Nephron (organoid): ENCODE results near the gene LMNB1.

ENCODE experiments used
- H3K27ac Mint-ChIP-seq, 3 experiments: 2 replicates each; pipeline ENCODE4 v1.8.0; 2020; ENCODE audit warnings: mixed read lengths in 3 of 3, mild to moderate bottlenecking in 2 of 3, moderate library complexity in 1 of 3
- H3K27me3 Mint-ChIP-seq: 2 replicates; pipeline ENCODE4 v1.8.0; 2021; ENCODE audit warnings: low read depth, mild to moderate bottlenecking, moderate library complexity, mixed read lengths
- H3K36me3 Mint-ChIP-seq: 2 replicates; pipeline ENCODE4 v1.8.0; 2020; ENCODE audit warnings: low read depth, mixed read lengths
- H3K4me1 Mint-ChIP-seq: 2 replicates; pipeline ENCODE4 v1.8.0; 2020; ENCODE audit warnings: mixed read lengths
- H3K4me3 Mint-ChIP-seq, 3 experiments: 2 replicates each; pipeline ENCODE4 v1.8.0; 2020; ENCODE audit warnings: mild to moderate bottlenecking in 3 of 3, mixed read lengths in 3 of 3, moderate library complexity in 2 of 3
- H3K9me3 Mint-ChIP-seq: 2 replicates; pipeline ENCODE4 v1.8.0; 2020; ENCODE audit warnings: mixed read lengths
- TF ChIP-seq, protein P1 (sequence below), 3 experiments: fragments of 200-600 bp; sonication (generic); IDR thresholded peaks; one replicate each; pipeline ENCODE4 v1.5.0; 2021; ENCODE audit warnings: antibody characterized with exemption in 3 of 3; ENCODE audit not compliant: unreplicated experiment in 3 of 3

Gene LMNB1

DNA sequence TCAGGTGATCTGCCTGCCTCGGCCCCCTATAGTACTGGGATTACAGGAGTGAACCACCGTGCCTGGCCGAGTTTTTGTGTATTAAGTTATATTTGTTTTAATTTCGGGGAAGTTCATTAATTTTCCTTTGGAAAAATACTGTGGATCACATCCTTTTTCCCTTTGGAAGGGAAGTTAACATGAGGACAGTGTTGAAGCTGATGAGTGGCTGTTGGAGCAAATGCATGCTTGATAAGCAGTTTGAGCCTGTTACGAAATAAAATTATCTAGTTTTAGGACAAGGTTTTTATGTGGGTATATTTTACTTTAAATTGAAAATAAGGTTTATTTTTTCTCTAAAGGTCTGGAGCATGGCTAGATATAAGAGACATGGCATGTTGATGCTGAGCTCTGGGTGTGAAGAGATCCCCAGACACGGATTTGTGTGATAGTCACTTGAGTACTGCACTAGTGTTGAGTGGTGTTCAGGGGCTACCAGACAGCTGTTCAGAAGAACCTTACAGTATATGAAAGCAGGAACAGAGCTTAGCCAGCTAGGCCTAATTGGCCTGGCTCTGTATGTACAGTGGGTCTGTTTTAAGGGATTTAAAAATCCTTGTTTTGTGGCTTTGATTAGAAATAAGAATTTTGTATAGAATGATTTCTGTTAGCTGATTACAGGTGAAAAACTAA is 17.4 kb downstream of the LMNB1 start:
- H3K27me3 Mint-ChIP-seq = peaks cover 4% of the 10 kb centered on the region
- H3K4me3 Mint-ChIP-seq = no peak overlapping the region
- H3K36me3 Mint-ChIP-seq = peaks cover 21% of the 10 kb centered on the region
- TF ChIP-seq, protein P1, sequence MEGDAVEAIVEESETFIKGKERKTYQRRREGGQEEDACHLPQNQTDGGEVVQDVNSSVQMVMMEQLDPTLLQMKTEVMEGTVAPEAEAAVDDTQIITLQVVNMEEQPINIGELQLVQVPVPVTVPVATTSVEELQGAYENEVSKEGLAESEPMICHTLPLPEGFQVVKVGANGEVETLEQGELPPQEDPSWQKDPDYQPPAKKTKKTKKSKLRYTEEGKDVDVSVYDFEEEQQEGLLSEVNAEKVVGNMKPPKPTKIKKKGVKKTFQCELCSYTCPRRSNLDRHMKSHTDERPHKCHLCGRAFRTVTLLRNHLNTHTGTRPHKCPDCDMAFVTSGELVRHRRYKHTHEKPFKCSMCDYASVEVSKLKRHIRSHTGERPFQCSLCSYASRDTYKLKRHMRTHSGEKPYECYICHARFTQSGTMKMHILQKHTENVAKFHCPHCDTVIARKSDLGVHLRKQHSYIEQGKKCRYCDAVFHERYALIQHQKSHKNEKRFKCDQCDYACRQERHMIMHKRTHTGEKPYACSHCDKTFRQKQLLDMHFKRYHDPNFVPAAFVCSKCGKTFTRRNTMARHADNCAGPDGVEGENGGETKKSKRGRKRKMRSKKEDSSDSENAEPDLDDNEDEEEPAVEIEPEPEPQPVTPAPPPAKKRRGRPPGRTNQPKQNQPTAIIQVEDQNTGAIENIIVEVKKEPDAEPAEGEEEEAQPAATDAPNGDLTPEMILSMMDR (IDR thresholded peaks at IDR 0.05; ENCODE audit: unreplicated experiment in 3 of 3) = no peak
- no peaks in the 10 kb centered on the region for H3K4me1 Mint-ChIP-seq
- peak overlapping the region in 2 of 3 experiments; percentile 25 to 59 for H3K27ac Mint-ChIP-seq
- no peaks in the 10 kb centered on the region for H3K9me3 Mint-ChIP-seq

DNA sequence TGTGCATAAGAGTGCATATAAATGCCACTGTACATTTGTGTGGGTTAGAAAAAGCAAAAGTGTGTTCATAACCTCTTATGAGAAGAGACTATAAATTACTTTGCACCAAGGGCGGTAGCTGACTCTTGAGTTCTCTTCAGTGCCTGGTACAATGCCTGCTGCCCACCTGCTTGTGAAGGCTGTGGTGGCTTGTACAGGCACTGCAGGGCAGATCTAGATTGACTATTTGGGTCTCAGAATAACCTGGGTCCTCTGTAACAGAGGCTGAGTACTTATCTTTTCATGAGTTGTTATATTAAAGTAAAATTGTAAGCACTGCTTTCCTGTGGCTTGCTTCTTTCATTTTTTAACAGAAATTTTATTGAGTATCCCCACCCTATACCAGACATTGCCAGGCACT is 22.8 kb downstream of the LMNB1 start:
- no peaks in the 10 kb centered on the region for H3K4me1 Mint-ChIP-seq
- peaks cover 17% of the 10 kb centered on the region for H3K36me3 Mint-ChIP-seq
- TF ChIP-seq, protein P1 (IDR thresholded peaks at IDR 0.05; ENCODE audit: unreplicated experiment in 3 of 3) = no peak
- H3K9me3 Mint-ChIP-seq = no peaks in the 10 kb centered on the region
- H3K27ac Mint-ChIP-seq = peak overlapping the region in 1 of 3 experiments; percentile 5
- peaks cover 4% of the 10 kb centered on the region for H3K27me3 Mint-ChIP-seq
- no peak overlapping the region for H3K4me3 Mint-ChIP-seq

DNA sequence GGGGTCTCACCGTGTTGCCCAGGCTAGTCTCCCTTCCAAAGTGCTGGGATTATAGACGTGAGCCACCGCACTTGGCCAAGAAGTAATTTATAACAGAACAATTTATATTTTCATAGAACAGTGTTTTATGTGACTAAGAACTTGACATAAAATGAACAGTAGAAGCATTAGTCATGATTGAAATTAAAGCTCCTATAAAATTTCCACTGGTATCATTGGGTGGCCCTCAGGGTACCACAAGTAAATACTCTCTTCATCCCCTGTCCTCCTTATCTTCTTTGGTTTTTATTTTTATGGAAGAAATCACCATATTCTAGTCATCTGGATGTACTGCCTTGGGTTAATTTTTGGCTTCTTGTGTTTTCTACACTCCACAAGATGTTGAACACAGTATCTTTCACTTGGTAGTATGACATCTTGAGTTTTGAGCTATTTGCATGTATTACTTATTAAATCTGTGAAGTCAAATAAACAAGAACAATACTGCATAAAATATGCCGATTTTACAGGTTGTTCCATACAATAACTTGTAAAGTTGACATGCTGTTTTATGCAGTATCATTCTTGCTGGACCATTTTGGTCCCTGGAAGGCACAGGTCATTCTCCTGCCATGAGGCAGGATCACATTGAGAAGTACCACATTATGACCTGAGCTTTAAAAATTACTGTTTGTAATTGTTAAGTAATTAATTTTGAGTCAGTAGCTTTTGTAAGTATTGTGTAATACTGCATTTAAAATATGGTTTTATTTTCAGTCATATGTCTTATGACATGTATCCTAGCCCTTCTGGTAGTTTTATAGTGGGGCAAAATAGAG is 24.4 kb downstream of the LMNB1 start:
- Mint-ChIP-seq H3K27me3 (peaks cover 4% of the 10 kb centered on the region), H3K4me1 (no peaks in the 10 kb centered on the region), H3K9me3 (no peaks in the 10 kb centered on the region), H3K4me3 (no peak overlapping the region), H3K36me3 (peaks cover 27% of the 10 kb centered on the region), H3K27ac (no peak overlapping the region)
- TF ChIP-seq, protein P1 (IDR thresholded peaks at IDR 0.05; ENCODE audit: unreplicated experiment in 3 of 3) = no peak

DNA sequence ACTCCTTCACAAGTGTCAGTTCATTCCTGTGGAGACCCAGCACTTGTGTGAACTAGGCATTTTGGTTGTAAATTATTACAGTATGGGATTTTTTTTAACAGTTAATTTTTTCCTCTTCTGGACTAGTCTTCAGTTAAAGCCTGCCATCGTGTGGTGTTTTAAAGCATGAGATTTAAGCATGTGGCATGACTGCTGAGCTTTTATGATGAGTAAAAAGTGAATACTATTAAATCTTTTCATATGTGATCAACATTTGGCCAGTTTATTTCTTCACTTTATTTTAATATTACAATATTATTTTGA is 25.0 kb downstream of the LMNB1 start:
- peaks cover 31% of the 10 kb centered on the region for H3K36me3 Mint-ChIP-seq
- H3K27me3 Mint-ChIP-seq = peaks cover 4% of the 10 kb centered on the region
- H3K27ac Mint-ChIP-seq = no peak overlapping the region
- H3K4me1 Mint-ChIP-seq = no peaks in the 10 kb centered on the region
- TF ChIP-seq, protein P1 (IDR thresholded peaks at IDR 0.05; ENCODE audit: unreplicated experiment in 3 of 3) = peak; percentile 47 to 61 (median 57)
- H3K9me3 Mint-ChIP-seq = no peaks in the 10 kb centered on the region
- no peak overlapping the region for H3K4me3 Mint-ChIP-seq

DNA sequence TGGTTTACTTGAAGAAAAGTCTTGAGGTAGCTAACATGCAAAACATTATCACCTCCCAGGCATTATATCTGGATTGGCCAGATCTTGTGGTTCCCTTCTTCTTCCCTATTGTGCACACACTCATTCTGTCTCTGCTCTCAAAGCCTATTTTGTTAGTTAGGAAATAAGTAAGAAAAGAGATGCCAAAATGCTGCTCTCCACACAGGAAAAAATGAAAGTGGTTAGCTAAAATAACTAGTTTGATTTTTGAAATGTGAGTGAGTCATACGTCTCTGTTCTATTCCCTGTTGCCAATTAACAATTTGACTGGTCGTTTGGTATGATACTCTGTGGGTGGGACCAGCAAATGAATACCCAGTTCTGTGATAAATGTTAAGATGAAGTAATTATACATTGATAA is 28.1 kb downstream of the LMNB1 start:
- TF ChIP-seq, protein P1 (IDR thresholded peaks at IDR 0.05; ENCODE audit: unreplicated experiment in 3 of 3) = no peak
- no peak overlapping the region for H3K27ac Mint-ChIP-seq

More for the DNA sequence above, 28.1 kb downstream of the LMNB1 start:
- Mint-ChIP-seq H3K9me3 (no peaks in the 10 kb centered on the region), H3K27me3 (no peaks in the 10 kb centered on the region), H3K36me3 (peaks cover 31% of the 10 kb centered on the region), H3K4me3 (no peak overlapping the region), H3K4me1 (no peaks in the 10 kb centered on the region)
